Endothelial cell (in vitro differentiated cells): ENCODE measurements around the gene GAB1. TPM values are rescaled to one million over a fixed set of nuclear protein-coding genes. Genes with fewer than 3 reads are reported as not detected.
A peak's percentile ranks its signal among the peaks of the same experiment; 100 is the strongest.

ENCODE experiments used
- DNase-seq: peaks from one replicate; pipeline ENCODE4 v3.0.0; 2021; ENCODE audit warnings: low spot score
- H3K27ac Mint-ChIP-seq: one replicate; pipeline ENCODE4 v1.8.0; 2021; ENCODE audit warnings: mixed read lengths, inconsistent platforms; ENCODE audit not compliant: unreplicated experiment
- H3K27me3 Mint-ChIP-seq: one replicate; pipeline ENCODE4 v1.8.0; 2021; ENCODE audit warnings: mild to moderate bottlenecking, moderate library complexity, mixed read lengths, inconsistent platforms; ENCODE audit not compliant: unreplicated experiment
- H3K36me3 Mint-ChIP-seq: one replicate; pipeline ENCODE4 v1.8.0; 2021; ENCODE audit warnings: mild to moderate bottlenecking, low read depth, mixed read lengths, inconsistent platforms; ENCODE audit not compliant: unreplicated experiment
- H3K4me1 Mint-ChIP-seq: one replicate; pipeline ENCODE4 v1.8.0; 2021; ENCODE audit warnings: mild to moderate bottlenecking, mixed read lengths, inconsistent platforms; ENCODE audit not compliant: unreplicated experiment
- H3K4me3 Mint-ChIP-seq: one replicate; pipeline ENCODE4 v1.8.0; 2021; ENCODE audit warnings: mild to moderate bottlenecking, mixed read lengths, inconsistent platforms; ENCODE audit not compliant: unreplicated experiment
- H3K9me3 Mint-ChIP-seq: one replicate; pipeline ENCODE4 v1.8.0; 2021; ENCODE audit warnings: mixed read lengths, inconsistent platforms; ENCODE audit not compliant: unreplicated experiment
- CTCF ChIP-seq: fragments of 200-600 bp; sonication (generic); IDR thresholded peaks from one replicate; pipeline ENCODE4 v1.5.0; 2021; ENCODE audit warnings: antibody characterized with exemption; ENCODE audit not compliant: unreplicated experiment
- total RNA-seq: library from RNA; stranded (reverse); fragmentation: NEBNext Ultra II Directional; extraction: Animal tissue kit (Norgen Biotek cat#: 25700); gene quantifications from one replicate; pipeline ENCODE4 v1.2.1, GENCODE V29; 2021; ENCODE audit not compliant: unreplicated experiment

The GAB1 gene
- total RNA-seq, 1 donor from 2014 or later = 51.8 TPM

GRCh38 chr4:143382596-143382995, 45.9 kb downstream of the GAB1 start:
- Mint-ChIP-seq H3K9me3 (no peaks in the 10 kb centered on the region), H3K27ac (no peak overlapping the region), H3K27me3 (peaks cover 1% of the 10 kb centered on the region), H3K4me1 (peaks cover 46% of the 10 kb centered on the region), H3K36me3 (peaks cover 4% of the 10 kb centered on the region), H3K4me3 (no peak overlapping the region)
- no peak for DNase-seq
- TF ChIP-seq CTCF = no peak

DNA sequence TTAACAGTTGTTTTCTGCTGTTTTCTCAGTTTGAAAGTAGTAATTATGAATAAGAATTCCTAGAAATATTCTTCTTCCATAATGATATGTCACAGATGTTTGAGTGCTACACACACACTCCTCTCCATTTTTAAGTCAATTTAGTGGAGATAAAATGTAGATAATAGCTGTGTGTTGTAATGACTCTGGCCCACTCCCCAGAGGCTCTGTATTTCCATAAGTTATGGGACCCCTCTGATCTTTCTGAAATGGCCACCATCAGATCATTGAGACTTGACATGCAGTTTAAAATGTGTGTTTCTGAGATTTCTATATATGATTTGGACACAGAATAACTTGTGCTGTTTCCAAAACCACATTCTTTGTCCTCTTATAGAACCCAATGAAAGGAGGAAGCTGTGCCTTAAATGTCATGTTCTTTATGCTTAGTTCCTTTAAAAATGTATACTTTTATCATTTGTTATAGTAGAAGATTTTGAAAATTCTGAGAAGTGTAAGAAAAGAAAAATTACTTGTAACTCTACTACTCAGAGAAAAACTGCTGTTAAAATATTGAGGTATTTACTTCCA, 46.4 kb downstream of the GAB1 start:
- H3K4me3 Mint-ChIP-seq = no peak overlapping the region
- TF ChIP-seq CTCF = no peak

DNA sequence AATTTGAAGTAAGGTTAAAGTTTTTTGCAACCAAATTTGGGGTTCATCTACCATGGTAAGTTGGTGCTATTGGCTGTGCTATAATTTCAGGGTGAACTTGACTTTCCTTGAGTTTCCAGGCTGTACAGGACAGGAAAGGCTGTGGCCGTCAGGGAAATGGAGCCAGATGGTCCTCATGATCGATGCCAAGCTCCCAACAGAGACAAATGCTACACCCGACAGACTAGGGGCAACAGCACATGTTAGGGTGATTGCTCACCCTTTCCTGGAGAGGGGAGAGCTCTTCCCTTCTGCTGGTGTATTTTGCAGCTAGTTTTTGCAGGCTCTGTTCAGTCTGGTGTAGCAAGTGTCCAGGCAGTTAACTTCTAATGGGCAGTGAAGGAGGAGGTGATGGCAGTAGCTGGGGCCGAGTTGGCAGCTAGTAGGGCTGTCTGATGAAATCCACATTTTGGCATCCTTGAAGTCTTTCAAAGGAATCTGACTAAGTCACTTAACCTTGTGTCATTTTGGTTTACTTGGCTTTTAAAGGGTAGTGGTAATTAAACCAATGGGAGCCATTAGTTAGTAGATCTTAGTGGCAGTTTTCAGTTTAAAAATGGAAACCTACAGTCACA, 47.8 kb downstream of the GAB1 start:
- Mint-ChIP-seq H3K27me3 (peaks cover 1% of the 10 kb centered on the region), H3K4me3 (no peak overlapping the region), H3K9me3 (no peaks in the 10 kb centered on the region), H3K27ac (no peak overlapping the region), H3K4me1 (peaks cover 38% of the 10 kb centered on the region), H3K36me3 (peaks cover 10% of the 10 kb centered on the region)
- DNase-seq = no peak
- no peak for TF ChIP-seq CTCF

More for the DNA sequence above, 46.4 kb downstream of the GAB1 start:
- peaks cover 1% of the 10 kb centered on the region for H3K27me3 Mint-ChIP-seq
- no peaks in the 10 kb centered on the region for H3K9me3 Mint-ChIP-seq
- no peak overlapping the region for H3K27ac Mint-ChIP-seq
- H3K36me3 Mint-ChIP-seq = peaks cover 9% of the 10 kb centered on the region
- peaks cover 49% of the 10 kb centered on the region for H3K4me1 Mint-ChIP-seq
- DNase-seq = no peak

DNA sequence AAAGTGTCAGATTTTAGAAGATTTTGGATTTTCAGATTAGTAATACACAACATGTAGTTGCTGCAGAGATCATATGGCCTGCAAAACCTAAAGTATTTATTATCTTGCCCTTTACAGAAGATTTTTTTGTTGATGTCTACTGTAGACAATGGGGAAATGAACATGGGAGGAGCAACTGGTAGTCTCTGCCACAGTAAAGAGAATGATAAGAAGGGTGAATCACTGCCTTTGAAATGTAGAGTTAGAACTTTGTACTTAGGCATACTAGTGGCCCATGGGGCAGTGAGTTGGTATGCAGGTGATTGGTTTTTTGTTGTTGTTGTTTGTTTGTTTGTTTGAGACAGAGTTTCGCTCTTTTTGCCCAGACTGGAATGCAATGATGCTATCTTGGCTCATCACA, 50.1 kb downstream of the GAB1 start:
- peaks cover 10% of the 10 kb centered on the region for H3K36me3 Mint-ChIP-seq
- TF ChIP-seq CTCF = no peak
- H3K9me3 Mint-ChIP-seq = no peaks in the 10 kb centered on the region
- peaks cover 48% of the 10 kb centered on the region for H3K4me1 Mint-ChIP-seq
- H3K27ac Mint-ChIP-seq = no peak overlapping the region
- peaks cover 1% of the 10 kb centered on the region for H3K27me3 Mint-ChIP-seq
- no peak for DNase-seq
- peak overlapping the region; percentile 17 for H3K4me3 Mint-ChIP-seq

GRCh38 chr4:143389579-143390195, 53.0 kb downstream of the GAB1 start:
- TF ChIP-seq CTCF = no peak
- Mint-ChIP-seq H3K27me3 (no peaks in the 10 kb centered on the region), H3K36me3 (peaks cover 10% of the 10 kb centered on the region), H3K4me1 (peaks cover 49% of the 10 kb centered on the region), H3K27ac (no peak overlapping the region), H3K4me3 (no peak overlapping the region), H3K9me3 (no peaks in the 10 kb centered on the region)
- DNase-seq = no peak
